GM18868 (cell line): ENCODE measurements around the gene SLC16A3.
"Not testable (repeated sequence)": the region's sequence is repeated elsewhere in the genome, so short reads cannot be mapped to it uniquely, and the experiment has no call there.

Experiments used
- ATAC-seq: cut with Tn5 transposase; IDR thresholded peaks from one replicate; pipeline ENCODE4 v1.9.1; 2021; ENCODE audit warnings: mild to moderate bottlenecking, moderate library complexity; ENCODE audit not compliant: unreplicated experiment

SLC16A3 gene

DNA sequence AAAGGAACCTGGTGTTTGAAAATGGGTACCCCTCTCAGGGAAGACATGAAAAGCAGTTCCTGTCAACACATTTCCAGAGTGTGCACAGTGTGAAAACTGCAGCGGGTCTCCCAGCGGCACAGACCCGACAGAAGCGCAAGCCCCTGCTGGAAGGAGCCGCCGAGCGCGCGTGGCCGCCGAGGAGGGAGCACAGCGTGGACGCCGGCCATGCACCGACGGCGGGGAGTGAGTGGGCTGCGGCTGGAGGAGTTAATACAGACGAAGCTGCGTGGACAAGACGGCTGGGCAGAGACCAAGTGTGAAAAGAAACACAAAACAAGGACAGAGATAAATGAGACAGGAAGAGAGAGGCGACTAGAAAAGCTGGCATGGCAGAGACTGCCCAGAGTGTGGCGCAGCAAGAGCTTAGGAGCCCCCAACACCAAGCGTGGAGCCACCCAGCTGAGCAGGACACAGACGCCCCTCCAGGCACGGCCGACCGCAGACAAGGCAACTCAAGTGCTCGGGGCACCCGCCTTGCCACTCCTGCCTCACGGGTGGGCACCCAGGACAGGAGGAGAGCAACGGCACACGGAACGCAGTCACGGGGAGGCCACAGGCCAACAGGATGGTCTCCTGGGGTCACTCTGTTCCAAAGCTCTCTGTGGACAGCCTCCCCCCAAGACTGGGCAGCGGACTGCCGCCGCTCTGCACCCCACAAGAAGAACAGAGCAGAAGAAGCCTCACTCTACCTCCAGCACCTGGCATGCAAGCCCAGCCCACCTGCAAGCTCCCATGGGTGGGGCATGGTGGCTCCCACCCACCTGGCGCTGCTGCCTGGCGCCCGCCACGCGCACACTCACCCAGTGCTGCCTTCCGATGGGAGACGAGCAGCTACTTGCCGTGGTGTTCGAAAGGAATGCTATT, 16.5 kb downstream of the SLC16A3 start:
- ATAC-seq = no peak

DNA sequence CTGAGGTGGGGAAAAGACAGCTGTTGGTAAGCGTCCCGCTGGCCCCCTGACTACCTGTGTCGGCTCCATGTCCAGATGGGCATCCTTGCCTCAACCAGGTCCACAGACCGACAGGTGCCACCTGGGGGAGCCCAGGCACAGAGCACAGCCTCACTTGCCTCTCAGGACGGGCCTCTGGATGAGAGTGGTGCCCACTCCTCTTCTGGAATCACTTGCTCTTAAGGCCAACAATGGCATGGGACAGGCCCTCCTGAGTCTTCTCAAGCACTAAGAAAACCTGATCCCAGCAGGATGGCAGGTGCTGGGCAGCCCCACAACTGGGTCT, 17.2 kb downstream of the SLC16A3 start:
- ATAC-seq = no peak

DNA sequence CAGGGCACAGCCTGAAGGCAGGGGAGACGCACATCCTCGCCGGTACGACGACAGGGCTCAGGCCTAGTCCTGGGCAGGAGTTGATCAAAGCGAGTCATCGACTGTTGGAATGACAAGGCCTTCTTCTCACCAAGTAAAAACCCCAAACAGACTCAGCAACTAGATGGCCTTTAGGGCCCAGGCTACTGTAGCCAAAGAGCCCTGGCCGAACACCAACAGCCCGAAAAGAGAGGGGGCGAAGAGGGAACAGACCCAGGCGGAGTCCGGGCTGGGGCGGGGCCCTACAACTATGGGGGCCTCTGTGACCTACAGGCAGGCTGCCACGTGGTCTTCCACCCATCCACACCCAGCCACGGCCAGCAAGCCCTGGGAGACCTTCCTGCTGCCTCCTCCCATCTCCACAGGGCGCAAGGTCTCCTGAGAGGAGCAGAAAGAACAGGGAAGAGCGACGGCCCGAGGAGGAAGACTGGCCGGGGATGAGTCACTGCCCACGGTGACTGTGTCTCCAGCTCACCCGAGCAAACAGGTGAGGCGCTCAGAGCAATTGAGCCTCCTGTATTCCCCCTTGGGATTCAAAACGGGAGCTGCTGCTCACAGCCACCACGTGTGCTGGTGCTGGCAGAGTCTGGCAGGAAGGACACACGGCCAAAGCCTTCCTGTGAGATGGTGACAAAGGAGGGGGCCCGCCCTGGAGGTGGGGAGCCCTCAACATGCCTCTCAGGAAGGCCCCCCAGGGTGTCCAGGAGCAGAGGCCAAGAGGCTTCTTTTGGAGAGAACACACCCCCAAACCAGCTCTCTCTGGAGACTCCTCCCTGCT, 17.7 kb downstream of the SLC16A3 start:
- no peak for ATAC-seq

DNA sequence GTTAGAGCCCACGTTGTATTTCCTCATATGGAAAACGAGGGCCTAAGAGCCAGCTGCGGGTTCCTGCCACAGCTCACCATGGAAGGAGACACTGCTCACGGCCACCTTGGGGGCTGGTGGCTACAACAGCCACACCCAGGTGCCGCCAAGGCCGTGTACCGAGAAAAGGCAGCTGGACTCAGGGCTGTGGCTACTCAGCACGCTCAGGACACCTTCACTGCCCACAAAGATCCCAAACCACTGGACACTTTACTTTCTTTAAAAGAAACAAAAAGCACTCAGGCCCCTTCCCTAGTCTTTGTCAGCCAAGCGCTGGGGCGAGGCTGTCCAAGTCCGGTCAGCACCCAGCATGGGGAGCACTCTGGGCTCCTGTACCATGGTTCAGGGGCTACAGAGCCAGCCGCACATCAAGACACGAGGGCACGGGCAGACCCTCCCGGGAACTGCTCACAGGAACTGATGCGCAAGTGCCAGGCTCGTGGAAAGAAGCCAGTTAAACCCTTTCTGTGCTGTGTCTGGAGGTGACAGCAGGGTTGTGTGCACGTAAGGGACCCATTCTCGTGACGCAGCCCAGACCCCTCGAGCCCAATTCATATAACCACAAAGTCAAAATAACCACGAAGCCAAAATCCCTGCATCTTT, 18.5 kb downstream of the SLC16A3 start:
- ATAC-seq = no peak

DNA sequence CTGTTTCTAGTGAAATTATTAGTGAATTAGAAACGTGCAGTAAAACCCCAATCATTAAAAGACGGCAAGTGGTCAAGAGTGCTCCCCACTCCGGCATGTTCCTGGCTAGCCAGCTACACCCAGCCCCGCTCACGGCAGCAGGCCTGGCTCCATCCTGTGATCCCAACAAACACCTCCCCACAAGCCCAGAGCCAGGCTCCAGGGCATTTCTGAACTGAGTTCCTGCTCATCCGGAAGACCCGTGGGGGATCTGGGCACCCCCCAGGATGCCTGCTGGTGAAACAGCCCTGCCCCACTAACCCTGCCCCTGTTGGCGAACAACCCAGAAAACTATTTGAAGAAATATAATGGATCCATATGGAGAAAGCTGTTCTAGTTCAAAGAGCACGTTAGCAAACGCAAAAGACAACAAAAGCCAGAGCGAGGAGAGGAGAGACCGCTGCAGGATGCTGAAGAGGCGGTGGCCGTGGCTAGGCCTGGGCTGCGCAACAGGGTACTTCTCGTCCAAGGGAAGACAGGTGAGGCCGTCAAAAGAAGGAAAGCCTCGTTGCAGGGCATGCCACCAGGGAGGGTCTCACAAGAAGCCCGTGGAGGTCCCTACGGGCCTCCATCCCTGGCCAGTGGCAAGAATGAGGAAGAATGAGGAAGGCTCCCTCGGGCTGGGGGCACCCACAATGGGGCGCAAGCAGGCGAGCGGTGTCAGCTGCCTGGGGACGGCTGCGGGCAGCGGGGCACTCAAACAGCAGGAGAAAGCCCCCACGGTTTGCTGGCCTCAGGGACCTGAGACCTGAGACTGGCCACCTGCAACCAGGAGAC, 19.2 kb downstream of the SLC16A3 start:
- no peak for ATAC-seq

DNA sequence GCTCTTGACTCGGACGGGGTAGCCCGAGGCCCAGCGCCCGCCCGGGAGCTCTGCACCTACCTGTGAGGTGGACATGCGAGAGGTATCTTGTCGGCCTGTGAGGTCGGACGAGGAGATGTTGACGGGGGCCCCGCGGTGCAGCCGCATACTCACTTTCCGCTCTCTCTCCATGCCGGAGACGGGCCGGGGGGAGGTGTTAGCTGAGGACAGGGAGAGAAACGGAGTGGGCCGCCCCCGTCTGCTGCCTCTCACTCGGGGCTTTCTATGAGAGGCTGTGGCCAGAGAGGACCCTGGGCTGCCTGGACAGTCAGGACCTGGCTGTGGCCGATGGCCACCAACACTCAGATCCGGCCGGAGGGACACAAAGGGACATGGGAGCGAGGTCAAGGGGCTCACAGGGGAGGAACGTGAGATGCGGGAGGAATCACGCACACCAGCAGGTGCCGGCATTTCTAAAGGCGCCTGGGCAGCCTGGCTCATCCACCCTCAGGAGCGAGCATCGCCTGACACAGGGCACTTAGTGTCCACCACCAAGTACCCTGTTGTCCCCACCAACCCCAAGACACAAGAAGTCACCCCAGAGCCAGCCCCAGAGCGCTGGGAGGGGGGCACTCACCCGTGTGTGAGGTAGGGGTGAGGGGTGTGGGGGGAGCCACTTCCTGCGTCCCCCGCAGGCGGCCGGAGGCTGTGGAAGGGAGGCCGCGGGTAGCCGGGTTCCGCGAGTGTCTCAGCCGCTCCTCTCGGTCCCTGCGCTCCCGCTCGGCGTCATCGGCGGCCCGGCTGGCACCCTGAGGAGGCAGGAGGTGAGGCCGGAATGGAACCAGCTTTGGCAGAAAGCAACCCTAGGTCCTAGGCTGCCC, 20.2 kb downstream of the SLC16A3 start:
- no peak for ATAC-seq

DNA sequence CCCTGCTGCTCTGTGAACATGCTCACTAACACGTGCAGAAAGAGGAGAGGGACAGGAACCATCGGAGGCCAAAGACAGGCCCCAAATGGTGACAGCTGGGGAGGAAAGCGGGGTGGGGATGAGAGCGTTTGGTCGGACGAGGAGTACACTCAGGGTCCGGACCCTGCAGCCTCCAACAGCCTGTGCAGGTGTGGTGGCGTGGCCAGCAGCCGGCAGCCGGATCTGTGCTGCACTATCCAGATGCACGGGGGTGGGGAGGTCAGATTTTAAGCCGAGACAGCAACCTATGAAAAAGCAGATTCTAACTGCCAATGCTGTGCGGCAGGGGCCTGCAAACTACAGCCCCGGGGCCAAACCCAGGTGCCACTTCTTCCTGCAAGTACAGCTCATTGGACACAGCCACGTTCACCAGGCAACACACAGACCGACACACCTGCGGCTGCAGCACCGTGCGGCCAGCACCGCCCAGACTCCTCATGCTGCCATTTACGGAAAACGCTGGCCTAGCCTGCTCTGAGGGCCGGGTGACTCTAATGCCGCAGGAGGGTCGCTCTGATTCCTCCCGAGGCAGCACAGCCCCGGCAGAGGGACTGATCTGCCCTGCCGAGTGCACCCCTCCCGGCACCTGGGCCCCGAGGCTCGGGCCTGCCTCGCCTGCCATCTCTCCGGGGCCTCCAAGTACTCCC, 21.2 kb downstream of the SLC16A3 start:
- ATAC-seq = no peak

DNA sequence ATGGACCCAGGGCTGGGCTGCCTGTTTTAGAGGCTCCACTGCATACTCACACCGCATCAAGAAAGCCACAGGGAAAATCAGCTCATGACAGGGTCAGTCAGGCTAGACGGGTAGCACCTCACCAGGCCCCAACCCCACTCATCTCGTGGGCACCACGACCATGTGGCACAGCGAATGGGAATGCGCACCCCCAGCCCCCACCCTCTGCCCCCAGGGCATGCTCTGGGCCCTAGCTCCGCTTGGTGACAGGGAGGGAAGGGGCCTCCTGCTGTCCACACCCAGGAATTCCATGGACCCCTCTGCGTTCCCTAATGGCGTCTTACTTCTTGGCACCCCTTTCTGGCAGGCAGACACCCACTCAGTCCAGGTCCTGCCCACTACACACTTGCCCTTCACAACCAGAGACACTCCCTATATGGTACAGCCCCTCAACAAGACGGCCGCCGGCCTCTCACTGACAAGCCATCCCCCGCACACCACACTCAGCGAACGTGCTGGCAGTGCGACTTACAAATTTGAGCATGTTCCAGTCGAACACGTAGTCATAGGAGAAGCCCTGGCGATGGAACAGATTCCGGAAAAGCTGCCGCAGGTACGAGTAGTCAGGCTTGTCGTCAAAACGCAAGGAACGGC, 22.1 kb downstream of the SLC16A3 start:
- no peak for ATAC-seq

DNA sequence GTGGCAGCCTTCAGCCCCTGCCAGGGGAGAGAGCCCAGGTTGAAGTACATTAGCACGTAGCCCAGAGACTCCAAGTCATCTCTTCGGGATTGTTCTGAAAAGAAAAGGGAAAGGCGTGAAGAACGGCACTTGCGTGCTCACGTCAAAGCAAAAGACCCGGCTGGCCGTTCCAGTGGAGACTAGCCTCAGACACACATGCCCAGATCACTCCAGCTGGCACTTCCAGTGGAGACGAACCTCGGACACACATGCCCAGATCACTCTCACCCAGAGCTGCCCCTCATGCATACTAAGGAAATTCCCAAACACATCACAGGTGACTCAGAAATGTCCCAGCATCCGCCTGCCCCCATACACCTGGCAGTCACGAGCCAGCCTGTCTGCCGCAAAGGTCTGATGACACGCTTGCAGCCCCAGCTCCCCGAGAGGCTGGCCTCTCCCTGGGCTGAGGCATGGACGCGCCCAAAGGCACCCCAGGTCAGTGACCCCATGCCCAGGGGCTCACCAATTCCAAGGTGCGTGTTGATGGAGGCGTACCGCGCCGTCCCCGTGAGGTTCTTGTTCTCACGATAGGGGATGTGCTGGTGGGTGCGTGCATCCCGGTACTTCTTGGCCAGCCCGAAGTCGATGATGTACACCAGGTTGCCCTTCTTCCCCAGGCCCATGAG, 23.8 kb downstream of the SLC16A3 start:
- no peak for ATAC-seq

DNA sequence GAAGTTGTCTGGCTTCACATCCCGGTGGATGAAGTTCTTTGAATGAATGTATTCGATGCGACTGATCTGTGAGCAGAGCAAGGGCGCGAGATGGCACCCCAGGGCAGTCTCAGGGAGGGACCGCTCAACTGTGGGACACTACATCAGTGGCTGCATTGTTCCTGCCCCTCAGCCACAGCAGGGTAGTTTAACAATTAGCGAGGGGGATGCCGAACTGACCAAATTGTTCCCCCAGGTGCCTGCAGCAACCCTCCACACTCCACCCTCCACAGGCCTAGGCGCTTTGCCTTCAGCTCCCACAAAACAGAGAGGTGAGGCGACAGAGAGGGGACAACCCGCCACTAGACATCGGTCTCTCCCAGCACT, 24.3 kb downstream of the SLC16A3 start:
- no peak for ATAC-seq

DNA sequence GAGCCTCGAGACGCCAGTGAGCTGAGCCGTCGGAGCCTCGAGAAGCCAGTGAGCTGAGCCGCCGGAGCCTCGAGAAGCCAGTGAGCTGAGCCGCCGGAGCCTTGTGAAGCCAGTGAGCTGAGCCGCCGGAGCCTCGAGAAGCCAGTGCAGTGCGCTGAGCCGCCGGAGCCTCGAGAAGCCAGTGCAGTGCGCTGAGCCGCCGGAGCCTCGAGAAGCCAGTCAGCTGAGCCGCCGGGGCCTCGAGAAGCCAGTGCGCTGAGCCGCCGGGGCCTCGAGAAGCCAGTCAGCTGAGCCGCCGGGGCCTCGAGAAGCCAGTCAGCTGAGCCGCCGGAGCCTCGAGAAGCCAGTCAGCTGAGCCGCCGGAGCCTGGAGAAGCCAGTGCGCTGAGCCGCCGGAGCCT, 25.3 kb downstream of the SLC16A3 start:
- not testable (repeated sequence) for ATAC-seq

DNA sequence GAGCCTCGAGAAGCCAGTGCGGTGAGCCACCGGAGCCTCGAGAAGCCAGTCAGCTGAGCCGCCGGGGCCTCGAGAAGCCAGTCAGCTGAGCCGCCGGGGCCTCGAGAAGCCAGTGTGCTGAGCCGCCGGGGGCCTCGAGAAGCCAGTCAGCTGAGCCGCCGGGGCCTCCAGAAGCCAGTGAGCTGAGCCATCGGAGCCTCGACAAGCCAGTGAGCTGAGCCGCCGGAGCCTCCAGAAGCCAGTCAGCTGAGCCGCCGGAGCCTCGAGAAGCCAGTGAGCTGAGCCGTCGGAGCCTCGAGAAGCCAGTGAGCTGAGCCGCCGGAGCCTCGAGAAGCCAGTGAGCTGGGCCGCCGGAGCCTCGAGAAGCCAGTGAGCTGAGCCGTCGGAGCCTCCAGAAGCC, 25.9 kb downstream of the SLC16A3 start:
- not testable (repeated sequence) for ATAC-seq

DNA sequence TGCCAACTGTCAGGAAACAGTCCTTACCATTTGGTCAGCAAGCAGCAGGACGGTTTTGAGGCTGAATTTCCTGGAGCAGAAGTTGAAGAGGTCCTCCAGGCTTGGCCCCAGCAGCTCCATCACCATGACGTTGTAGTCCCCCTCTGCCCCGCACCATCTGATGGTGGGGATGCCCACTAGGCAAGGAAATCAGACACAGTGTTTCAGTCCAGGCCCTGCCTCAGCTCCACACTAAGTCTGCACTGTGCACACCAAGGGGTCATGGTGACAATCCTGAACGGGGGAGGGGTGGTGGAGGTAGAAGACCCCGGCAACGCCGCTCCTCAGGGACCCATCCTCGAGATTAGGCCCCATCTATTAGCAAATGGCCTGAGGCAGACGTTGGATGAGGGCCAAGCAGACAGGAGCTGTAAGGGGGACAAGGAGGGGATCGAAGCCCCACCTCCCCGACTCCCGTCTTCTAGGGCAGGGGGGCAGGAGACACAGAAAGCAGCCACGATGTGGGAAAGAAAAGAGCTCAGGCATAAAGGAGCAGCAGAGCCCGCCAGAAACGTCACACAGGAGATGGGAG, 26.6 kb downstream of the SLC16A3 start:
- no peak for ATAC-seq

DNA sequence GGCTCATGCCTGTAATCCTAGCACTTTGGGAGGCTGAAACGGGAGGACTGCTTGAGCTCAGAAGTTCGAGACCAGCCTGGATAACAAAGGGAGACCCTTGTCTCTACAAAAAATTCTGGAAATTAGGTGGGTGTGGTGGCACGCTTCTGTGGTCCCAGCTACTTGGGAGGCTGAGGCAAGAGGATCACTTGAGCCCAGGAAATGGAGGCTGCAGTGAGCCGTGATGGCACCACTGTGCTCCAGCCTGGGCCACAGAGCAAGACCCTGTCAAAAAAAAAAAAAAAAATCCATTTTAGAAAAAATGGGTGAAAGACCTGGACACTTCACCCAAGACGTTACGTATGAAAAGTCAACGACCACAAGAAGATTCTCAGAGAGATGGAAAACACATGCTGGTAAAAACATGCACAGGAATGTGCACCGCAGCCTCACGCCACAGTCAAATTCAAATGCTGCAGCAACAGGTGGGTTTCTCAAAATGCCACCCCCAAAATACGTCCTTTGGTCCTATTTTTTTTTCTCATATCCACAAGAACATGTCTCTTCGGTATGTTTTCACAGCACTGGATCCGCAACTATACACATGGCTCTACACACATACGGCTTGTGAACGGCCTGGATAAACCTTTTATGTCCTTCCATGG, 27.5 kb downstream of the SLC16A3 start:
- no peak for ATAC-seq

DNA sequence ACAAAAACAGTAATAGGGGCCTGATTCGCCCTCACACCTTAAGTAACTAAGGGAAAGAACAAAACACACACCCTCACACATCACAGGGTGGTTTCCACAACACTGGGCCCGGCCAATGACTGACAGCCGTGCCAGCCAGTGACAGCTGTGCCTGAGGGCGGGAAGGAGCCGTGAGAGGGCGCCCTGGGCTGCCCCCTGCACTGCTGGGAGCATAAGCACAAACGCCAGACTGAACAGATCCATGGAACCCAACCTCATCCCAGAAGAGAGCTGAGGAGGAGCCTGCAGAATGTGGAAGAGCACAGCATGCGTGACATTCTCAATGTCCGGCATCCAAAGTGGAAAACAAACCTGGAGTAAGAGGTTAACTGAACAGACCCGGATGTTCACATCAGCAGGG, 28.6 kb downstream of the SLC16A3 start:
- ATAC-seq = no peak

DNA sequence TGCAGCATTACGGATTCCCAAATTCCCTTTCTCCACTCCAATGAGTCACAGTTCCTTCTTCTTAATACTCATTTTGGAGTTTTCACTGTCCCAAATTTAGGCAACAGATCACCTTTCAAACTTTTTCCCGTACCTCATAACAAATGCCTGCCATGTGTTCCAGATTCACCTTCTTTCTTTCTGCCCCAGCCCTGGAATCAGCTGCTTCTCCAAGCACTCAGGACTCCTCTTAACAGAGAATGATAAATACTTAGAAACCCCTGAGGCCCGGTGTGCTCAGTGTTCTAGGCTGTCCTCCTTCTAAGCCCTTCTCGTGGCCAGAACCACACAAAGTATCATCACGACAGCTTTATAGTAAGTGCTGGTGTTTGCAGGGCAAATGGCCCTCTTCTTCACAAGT, 29.7 kb downstream of the SLC16A3 start:
- ATAC-seq = no peak
